B cell (primary cell): ENCODE measurements around the gene METTL24.

Source experiments
- EZH2 ChIP-seq: IDR thresholded peaks from 2 replicates; pipeline ENCODE4 v1.6.1; 2012; ENCODE audit warnings: borderline replicate concordance, low read depth, mild to moderate bottlenecking, moderate library complexity, low read length; ENCODE audit not compliant: insufficient read depth, poor library complexity, severe bottlenecking
- TF ChIP-seq, protein P1 (sequence below): fragments of 200-600 bp; IDR thresholded peaks from one replicate; pipeline ENCODE4 v1.8.0; 2022; ENCODE audit warnings: antibody characterized with exemption, mild to moderate bottlenecking

GRCh38 chr6:110367825-110368224 is 9.7 kb upstream of the METTL24 start:
- TF ChIP-seq, protein P1, sequence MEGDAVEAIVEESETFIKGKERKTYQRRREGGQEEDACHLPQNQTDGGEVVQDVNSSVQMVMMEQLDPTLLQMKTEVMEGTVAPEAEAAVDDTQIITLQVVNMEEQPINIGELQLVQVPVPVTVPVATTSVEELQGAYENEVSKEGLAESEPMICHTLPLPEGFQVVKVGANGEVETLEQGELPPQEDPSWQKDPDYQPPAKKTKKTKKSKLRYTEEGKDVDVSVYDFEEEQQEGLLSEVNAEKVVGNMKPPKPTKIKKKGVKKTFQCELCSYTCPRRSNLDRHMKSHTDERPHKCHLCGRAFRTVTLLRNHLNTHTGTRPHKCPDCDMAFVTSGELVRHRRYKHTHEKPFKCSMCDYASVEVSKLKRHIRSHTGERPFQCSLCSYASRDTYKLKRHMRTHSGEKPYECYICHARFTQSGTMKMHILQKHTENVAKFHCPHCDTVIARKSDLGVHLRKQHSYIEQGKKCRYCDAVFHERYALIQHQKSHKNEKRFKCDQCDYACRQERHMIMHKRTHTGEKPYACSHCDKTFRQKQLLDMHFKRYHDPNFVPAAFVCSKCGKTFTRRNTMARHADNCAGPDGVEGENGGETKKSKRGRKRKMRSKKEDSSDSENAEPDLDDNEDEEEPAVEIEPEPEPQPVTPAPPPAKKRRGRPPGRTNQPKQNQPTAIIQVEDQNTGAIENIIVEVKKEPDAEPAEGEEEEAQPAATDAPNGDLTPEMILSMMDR, result no peak
- no peak for TF ChIP-seq EZH2
